ENCODE data around the gene THSD7B.

Gene THSD7B

DNA sequence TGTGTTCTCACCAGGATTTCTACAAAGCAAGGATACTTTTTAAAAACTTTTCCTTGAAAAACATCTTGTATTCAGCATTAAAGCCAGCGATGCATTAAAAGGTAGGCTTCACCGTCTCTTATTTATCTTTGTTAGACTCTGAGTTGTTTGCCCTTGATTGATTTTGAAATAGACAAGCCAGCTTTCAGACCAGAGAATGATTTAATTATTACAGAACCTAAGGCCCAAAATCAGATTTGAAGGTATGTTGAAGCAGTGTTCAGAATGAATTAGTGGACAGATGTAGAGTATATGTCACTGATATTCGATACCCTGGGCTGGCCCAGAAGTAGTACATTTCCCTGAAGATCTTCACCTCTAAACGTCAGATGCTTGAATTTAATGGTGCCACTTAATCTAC, 136.4 kb downstream of the THSD7B start:
- H3K27ac ChIP-seq (ENCODE audit: low read depth, low read length): no peak overlapping the region
- no peaks in the 10 kb centered on the region for H3K4me1 ChIP-seq (ENCODE audit: insufficient read depth, low read length)
- no peak overlapping the region for H3K9ac ChIP-seq (ENCODE audit: low read depth, low read length)
- no peak overlapping the region for H3K4me3 ChIP-seq (ENCODE audit: low read length)
- WGBS: 98% methylated on average over 4 of the region's 4 CpGs
- no peaks in the 10 kb centered on the region for H3K9me3 ChIP-seq (ENCODE audit: insufficient read depth, low read depth, low read length)
- H3K36me3 ChIP-seq (ENCODE audit: insufficient read depth, low read length): no peaks in the 10 kb centered on the region
- H3K27me3 ChIP-seq (ENCODE audit: insufficient read depth, low read length): no peaks in the 10 kb centered on the region

DNA sequence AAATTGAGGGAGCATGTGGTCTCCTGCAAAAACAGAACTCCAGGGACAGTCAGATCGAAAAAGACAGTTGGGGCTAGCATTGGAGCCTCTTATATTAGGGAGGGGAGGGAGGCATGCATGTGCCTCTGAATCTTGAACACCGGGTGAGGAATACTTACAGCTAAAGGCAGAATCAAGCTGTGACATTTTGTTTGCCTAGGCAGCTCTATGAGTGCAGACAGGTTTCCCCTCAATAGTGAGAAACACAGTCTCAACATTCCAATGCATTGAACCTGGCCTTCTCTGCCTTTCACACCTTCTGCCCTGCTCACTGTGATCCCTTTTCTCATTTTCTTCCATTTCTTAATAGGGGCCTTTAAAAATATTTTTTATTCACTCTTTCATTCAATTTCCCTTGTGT, 140.4 kb downstream of the THSD7B start:
- H3K27me3 ChIP-seq (ENCODE audit: insufficient read depth, low read length): no peaks in the 10 kb centered on the region
- H3K9ac ChIP-seq (ENCODE audit: low read depth, low read length): no peak overlapping the region
- H3K36me3 ChIP-seq (ENCODE audit: insufficient read depth, low read length): no peaks in the 10 kb centered on the region
- no peak overlapping the region for H3K4me3 ChIP-seq (ENCODE audit: low read length)
- H3K27ac ChIP-seq (ENCODE audit: low read depth, low read length): no peak overlapping the region
- H3K4me1 ChIP-seq (ENCODE audit: insufficient read depth, low read length): peaks cover 6% of the 10 kb centered on the region; the same call in 1 of the 2 replicates
- WGBS: 83% methylated on average over 2 of the region's 2 CpGs
- H3K9me3 ChIP-seq (ENCODE audit: insufficient read depth, low read depth, low read length): no peaks in the 10 kb centered on the region

DNA sequence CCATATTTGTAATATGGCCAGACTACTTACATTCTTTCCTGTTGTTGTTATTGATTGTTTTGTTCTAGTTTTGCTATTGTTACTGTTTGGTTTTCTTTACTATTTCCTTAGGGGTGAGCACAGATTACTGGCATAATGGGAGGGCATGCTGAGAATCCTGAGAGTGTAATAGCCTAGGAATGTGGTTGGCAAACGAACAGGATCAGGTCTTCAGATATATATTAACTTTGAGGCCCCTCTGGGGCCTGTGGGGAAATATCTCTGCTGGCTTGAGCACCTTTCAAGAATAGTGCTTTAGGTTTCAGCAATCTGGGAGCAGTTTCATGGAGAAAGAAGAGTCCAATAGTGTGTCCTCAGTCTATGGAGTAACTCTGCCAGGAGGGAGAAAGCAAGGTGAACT, 144.4 kb downstream of the THSD7B start:
- Histone ChIP-seq H3K4me1 (ENCODE audit: insufficient read depth, low read length) (peaks cover 6% of the 10 kb centered on the region; the same call in 1 of the 2 replicates), H3K36me3 (ENCODE audit: insufficient read depth, low read length) (no peaks in the 10 kb centered on the region), H3K27ac (ENCODE audit: low read depth, low read length) (no peak overlapping the region), H3K27me3 (ENCODE audit: insufficient read depth, low read length) (no peaks in the 10 kb centered on the region), H3K4me3 (ENCODE audit: low read length) (no peak overlapping the region), H3K9me3 (ENCODE audit: insufficient read depth, low read depth, low read length) (no peaks in the 10 kb centered on the region), H3K9ac (ENCODE audit: low read depth, low read length) (no peak overlapping the region)
- WGBS: 53% methylated on average over 1 of the region's 1 CpG

DNA sequence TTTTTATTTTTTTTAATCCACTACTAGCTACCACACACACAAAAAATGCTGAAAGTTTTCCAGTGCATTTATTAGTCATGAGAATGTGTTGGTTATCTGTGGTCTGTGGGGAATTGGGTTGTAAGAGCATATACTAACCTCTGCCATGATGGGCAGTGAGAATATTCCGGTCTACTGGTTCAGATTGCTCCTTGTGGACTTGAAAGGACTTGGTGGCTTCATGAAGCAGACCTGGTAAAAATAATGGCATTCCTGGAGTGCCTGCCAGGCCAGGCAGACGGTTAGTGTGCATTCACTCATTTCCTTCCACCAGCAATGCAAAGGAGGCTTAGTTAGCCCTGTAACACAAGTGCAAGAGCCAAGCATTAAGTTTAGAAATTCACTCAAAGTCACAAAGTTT, 150.8 kb downstream of the THSD7B start:
- Histone ChIP-seq H3K4me3 (ENCODE audit: low read length) (no peak overlapping the region), H3K27ac (ENCODE audit: low read depth, low read length) (no peak overlapping the region), H3K36me3 (ENCODE audit: insufficient read depth, low read length) (no peaks in the 10 kb centered on the region), H3K27me3 (ENCODE audit: insufficient read depth, low read length) (no peaks in the 10 kb centered on the region), H3K9me3 (ENCODE audit: insufficient read depth, low read depth, low read length) (peaks cover 11% of the 10 kb centered on the region; the same call in 1 of the 2 replicates), H3K9ac (ENCODE audit: low read depth, low read length) (no peak overlapping the region), H3K4me1 (ENCODE audit: insufficient read depth, low read length) (peaks cover 12% of the 10 kb centered on the region; the same call in 1 of the 2 replicates)
- 87% methylated on average over 2 of the region's 2 CpGs for WGBS

DNA sequence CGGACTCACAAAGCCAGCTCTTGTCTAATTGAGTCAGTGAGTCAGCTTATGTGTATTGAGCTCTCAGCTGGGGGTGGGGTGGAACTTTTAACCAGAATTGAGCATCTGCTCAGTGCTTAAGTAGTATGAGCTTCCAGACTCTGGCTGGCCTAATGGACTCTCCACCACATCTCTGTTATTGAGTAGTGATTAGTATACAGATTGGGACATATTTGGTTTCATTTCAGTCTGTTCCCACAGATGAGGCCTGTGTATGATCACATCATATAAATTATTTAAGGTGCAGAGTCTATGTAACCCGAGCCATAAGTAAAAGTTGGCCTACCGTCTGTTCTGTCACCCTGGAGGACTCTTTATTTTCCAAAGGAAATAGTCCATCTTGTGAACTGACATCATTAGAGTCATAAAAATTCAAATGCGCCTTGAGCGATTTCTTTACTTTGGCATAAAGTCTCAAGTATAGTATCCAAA, 152.1 kb downstream of the THSD7B start:
- Histone ChIP-seq H3K4me1 (ENCODE audit: insufficient read depth, low read length) (peaks cover 12% of the 10 kb centered on the region; the same call in 1 of the 2 replicates), H3K9me3 (ENCODE audit: insufficient read depth, low read depth, low read length) (peaks cover 11% of the 10 kb centered on the region; the same call in 1 of the 2 replicates), H3K9ac (ENCODE audit: low read depth, low read length) (no peak overlapping the region), H3K36me3 (ENCODE audit: insufficient read depth, low read length) (no peaks in the 10 kb centered on the region), H3K4me3 (ENCODE audit: low read length) (no peak overlapping the region), H3K27ac (ENCODE audit: low read depth, low read length) (no peak overlapping the region), H3K27me3 (ENCODE audit: insufficient read depth, low read length) (no peaks in the 10 kb centered on the region)
- 85% methylated on average over 5 of the region's 5 CpGs for WGBS

DNA sequence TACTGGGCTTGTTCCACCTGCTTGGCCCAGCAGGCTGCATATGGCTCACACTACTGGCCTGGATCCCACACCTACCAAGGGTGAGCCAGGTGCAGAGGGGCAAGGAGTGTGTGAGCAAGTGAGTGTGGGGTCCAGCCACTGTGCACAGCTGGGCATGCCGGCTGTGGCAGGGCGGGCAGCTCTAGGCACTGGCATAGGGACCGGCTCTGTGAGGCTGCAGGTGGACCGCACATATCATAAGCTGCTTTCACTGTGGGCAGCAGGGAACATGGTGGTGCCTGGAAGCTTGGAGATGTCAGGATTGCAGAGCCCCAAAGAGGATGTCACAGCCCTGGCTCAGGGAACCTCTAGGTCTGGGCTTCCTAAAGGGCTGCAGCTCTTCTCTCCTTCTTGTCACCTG, 154.3 kb downstream of the THSD7B start:
- peaks cover 12% of the 10 kb centered on the region; the same call in 1 of the 2 replicates for H3K4me1 ChIP-seq (ENCODE audit: insufficient read depth, low read length)
- H3K4me3 ChIP-seq (ENCODE audit: low read length): no peak overlapping the region
- H3K9ac ChIP-seq (ENCODE audit: low read depth, low read length): no peak overlapping the region
- WGBS: 96% methylated on average over 4 of the region's 4 CpGs
- H3K27ac ChIP-seq (ENCODE audit: low read depth, low read length): no peak overlapping the region
- peaks cover 11% of the 10 kb centered on the region; the same call in 1 of the 2 replicates for H3K9me3 ChIP-seq (ENCODE audit: insufficient read depth, low read depth, low read length)
- no peaks in the 10 kb centered on the region for H3K27me3 ChIP-seq (ENCODE audit: insufficient read depth, low read length)
- H3K36me3 ChIP-seq (ENCODE audit: insufficient read depth, low read length): no peaks in the 10 kb centered on the region

DNA sequence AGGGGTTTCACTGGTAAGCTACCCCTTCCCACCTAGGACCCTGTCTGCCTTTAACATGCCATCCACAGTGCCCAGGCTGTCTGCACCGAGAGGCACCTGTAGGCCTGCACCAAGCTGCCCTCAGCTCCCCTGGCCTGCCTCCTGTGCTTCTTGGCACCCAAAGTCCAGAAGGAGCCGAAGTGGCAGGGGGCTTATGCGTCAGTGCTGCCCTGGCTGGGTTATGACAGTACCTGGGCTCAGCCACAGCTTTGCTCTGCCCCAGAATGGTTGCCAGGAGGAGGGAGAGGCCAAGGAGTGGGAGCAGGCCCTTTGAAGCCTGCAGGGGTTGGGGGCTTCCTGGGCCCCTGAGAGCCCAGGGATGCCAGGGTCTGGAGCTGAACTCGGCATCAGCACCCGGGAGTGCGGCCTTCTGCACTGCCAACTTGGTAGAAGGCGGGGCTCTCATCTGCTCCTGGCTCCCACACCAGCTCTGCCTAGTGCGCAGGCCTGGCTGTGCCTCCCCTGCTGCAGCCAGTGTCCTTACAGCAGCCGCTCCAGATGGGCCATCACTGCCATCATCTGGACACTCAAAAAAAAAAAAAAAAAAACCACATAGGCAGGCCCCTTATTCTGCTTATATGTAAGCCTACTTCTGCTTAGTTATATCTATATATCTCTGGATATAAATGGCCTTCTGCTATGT, 155.4 kb downstream of the THSD7B start:
- Histone ChIP-seq H3K27ac (ENCODE audit: low read depth, low read length) (no peak overlapping the region), H3K9me3 (ENCODE audit: insufficient read depth, low read depth, low read length) (peaks cover 11% of the 10 kb centered on the region; the same call in 1 of the 2 replicates), H3K27me3 (ENCODE audit: insufficient read depth, low read length) (no peaks in the 10 kb centered on the region), H3K4me3 (ENCODE audit: low read length) (no peak overlapping the region), H3K4me1 (ENCODE audit: insufficient read depth, low read length) (peaks cover 12% of the 10 kb centered on the region; the same call in 1 of the 2 replicates), H3K36me3 (ENCODE audit: insufficient read depth, low read length) (no peaks in the 10 kb centered on the region), H3K9ac (ENCODE audit: low read depth, low read length) (no peak overlapping the region)
- 94% methylated on average over 9 of the region's 9 CpGs for WGBS

DNA sequence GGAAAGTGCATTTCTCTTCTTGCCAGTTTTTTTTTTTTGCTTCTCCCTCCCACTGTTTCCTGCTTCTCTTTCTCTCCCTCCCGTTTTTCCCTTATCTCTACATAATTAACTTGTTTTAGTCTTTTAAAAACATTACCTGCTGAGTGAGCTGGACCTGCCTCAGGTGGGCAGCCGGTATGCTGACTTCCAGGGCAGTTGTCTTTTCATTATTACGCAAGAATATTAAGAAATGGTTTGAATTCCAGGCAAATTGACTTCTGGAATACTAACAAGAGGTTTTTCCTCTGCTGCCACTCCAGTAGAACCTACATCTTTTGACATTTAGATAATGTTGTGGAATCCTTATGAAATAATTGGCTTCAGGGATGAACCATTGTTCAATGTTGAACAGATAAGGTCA, 161.8 kb downstream of the THSD7B start:
- Histone ChIP-seq H3K27ac (ENCODE audit: low read depth, low read length) (no peak overlapping the region), H3K4me1 (ENCODE audit: insufficient read depth, low read length) (no peaks in the 10 kb centered on the region), H3K4me3 (ENCODE audit: low read length) (no peak overlapping the region), H3K9me3 (ENCODE audit: insufficient read depth, low read depth, low read length) (no peaks in the 10 kb centered on the region), H3K9ac (ENCODE audit: low read depth, low read length) (no peak overlapping the region), H3K27me3 (ENCODE audit: insufficient read depth, low read length) (no peaks in the 10 kb centered on the region), H3K36me3 (ENCODE audit: insufficient read depth, low read length) (no peaks in the 10 kb centered on the region)
- WGBS: 78% methylated on average over 3 of the region's 3 CpGs

DNA sequence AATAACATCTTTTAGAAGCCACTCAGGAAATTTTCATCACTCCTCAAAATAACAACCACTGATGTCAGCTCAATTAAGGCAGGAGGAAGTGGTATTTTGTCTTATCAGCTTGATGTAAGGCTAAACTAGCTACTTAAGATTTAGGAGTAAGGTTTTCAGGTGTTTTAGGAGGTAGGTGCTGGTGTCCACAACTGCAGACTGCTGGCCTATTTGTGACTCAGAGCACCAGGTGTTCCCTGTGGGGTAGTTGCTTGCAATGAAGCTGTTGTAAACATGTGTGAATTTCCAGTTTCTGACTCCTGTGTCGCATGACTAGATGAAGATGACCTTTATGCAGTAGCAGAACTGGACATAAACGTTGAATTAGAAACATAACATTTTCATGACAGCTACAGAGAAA, 164.2 kb downstream of the THSD7B start:
- no peak overlapping the region for H3K9ac ChIP-seq (ENCODE audit: low read depth, low read length)
- WGBS: 86% methylated on average over 2 of the region's 2 CpGs
- H3K36me3 ChIP-seq (ENCODE audit: insufficient read depth, low read length): no peaks in the 10 kb centered on the region
- H3K9me3 ChIP-seq (ENCODE audit: insufficient read depth, low read depth, low read length): no peaks in the 10 kb centered on the region
- H3K27me3 ChIP-seq (ENCODE audit: insufficient read depth, low read length): no peaks in the 10 kb centered on the region
- H3K4me1 ChIP-seq (ENCODE audit: insufficient read depth, low read length): no peaks in the 10 kb centered on the region
- no peak overlapping the region for H3K4me3 ChIP-seq (ENCODE audit: low read length)
- no peak overlapping the region for H3K27ac ChIP-seq (ENCODE audit: low read depth, low read length)

DNA sequence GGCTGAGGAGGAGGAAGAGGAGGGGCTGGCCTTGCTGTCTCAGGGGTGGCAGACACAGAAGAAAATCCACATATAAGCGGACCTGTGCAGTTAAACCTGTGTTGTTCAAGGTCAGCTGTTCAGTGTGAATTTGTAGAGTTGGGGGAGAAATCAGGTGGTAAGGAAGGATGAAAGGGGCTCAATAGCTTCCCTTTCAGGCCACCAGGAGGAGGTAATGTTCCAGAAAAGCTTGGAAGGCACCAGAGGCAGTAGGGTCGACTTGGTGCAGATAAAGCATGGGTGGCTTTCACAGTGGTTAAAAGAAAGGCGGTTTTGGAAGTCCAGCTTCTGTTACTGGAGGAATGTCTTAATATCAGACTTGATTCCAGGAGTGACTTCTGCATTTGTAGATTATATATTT, 167.4 kb downstream of the THSD7B start:
- Histone ChIP-seq H3K9me3 (ENCODE audit: insufficient read depth, low read depth, low read length) (no peaks in the 10 kb centered on the region), H3K27me3 (ENCODE audit: insufficient read depth, low read length) (no peaks in the 10 kb centered on the region), H3K9ac (ENCODE audit: low read depth, low read length) (no peak overlapping the region), H3K4me3 (ENCODE audit: low read length) (no peak overlapping the region), H3K4me1 (ENCODE audit: insufficient read depth, low read length) (no peaks in the 10 kb centered on the region), H3K36me3 (ENCODE audit: insufficient read depth, low read length) (no peaks in the 10 kb centered on the region), H3K27ac (ENCODE audit: low read depth, low read length) (no peak overlapping the region)
- WGBS: 59% methylated on average over 3 of the region's 3 CpGs

DNA sequence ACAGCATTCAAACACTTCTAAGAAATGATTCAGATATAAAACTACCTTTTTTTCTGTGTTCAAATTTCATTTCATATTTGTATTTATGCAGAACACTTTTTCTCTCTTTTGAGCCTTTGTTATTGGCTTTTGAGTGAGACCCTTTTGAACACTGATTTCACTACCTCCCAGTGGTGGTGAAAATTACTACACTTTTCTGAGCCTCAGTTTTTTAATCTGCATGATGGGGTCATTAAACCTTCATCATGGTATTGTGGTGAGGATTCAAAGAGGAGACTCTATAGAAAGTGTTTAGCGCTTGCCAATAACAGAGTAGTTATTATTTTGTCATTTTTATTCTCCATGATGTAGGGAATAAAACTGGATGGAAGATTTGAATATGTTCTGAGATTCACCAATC, 169.8 kb downstream of the THSD7B start:
- WGBS: no CpG with 5 or more reads among the region's 1 CpG

More for the DNA sequence above, 169.8 kb downstream of the THSD7B start:
- no peaks in the 10 kb centered on the region for H3K4me1 ChIP-seq (ENCODE audit: insufficient read depth, low read length)
- H3K9ac ChIP-seq (ENCODE audit: low read depth, low read length): no peak overlapping the region
- H3K27ac ChIP-seq (ENCODE audit: low read depth, low read length): no peak overlapping the region
- H3K4me3 ChIP-seq (ENCODE audit: low read length): no peak overlapping the region
- no peaks in the 10 kb centered on the region for H3K27me3 ChIP-seq (ENCODE audit: insufficient read depth, low read length)
- no peaks in the 10 kb centered on the region for H3K36me3 ChIP-seq (ENCODE audit: insufficient read depth, low read length)
- no peaks in the 10 kb centered on the region for H3K9me3 ChIP-seq (ENCODE audit: insufficient read depth, low read depth, low read length)
